ENCODE data around the gene KLRG1.

KLRG1 gene

GRCh38 chr12:9049520-9050133 is 60.3 kb downstream of the KLRG1 start:
- Histone ChIP-seq H2BK5ac (ENCODE audit: low read depth, low read length, poor library complexity) (no peak overlapping the region), H2AK5ac (ENCODE audit: low read length) (no peak overlapping the region), H3K4me2 (ENCODE audit: low read length) (no peak overlapping the region), H3K4me3 (ENCODE audit: low read depth, low read length) (no peak overlapping the region), H3K9ac (ENCODE audit: low read length) (no peak overlapping the region), H3K79me1 (ENCODE audit: low read length) (no peaks in the 10 kb centered on the region), H2BK120ac (ENCODE audit: insufficient read depth, low read length, poor library complexity) (no peak overlapping the region), H2BK12ac (ENCODE audit: low read length) (no peak overlapping the region), H3K4me1 (ENCODE audit: control insufficient read depth in 1 of 2, insufficient read depth in 2 of 2, low read length in 2 of 2) (no peaks in the 10 kb centered on the region), H4K8ac (ENCODE audit: low read depth, low read length) (no peak overlapping the region), H4K91ac (ENCODE audit: low read depth, low read length) (no peak overlapping the region), H3K14ac (ENCODE audit: low read length) (no peak overlapping the region), H3K9me3 (ENCODE audit: insufficient read depth, low read depth, low read length) (no peaks in the 10 kb centered on the region), H3K4ac (ENCODE audit: low read depth, low read length) (no peak overlapping the region), H3K23ac (ENCODE audit: low read length) (no peak overlapping the region), H3K27me3 (ENCODE audit: insufficient read depth, low read length) (no peaks in the 10 kb centered on the region), H3K18ac (ENCODE audit: low read length) (no peak overlapping the region), H3K27ac (ENCODE audit: low read depth, low read length) (no peak overlapping the region), H3K36me3 (ENCODE audit: control insufficient read depth in 1 of 2, insufficient read depth in 2 of 2, low read length in 2 of 2) (no peaks in the 10 kb centered on the region), H2AFZ (ENCODE audit: insufficient read depth, low read length, poor library complexity) (no peak overlapping the region), H4K12ac (ENCODE audit: low read depth, low read length) (no peak overlapping the region), H3K79me2 (ENCODE audit: control insufficient read depth, insufficient read depth, low read length, poor library complexity) (no peaks in the 10 kb centered on the region)
- DNase-seq: peak; percentile 13 to 75
- WGBS (ENCODE audit: extremely low coverage, insufficient coverage, insufficient read length): no CpG with 5 or more reads among the region's 6 CpGs

GRCh38 chr12:9050521-9051157 is 61.3 kb downstream of the KLRG1 start:
- H2AK5ac ChIP-seq (ENCODE audit: low read length): no peak overlapping the region
- no peak overlapping the region for H2BK12ac ChIP-seq (ENCODE audit: low read length)
- no CpG with 5 or more reads among the region's 15 CpGs for WGBS (ENCODE audit: extremely low coverage, insufficient coverage, insufficient read length)
- no peaks in the 10 kb centered on the region for H3K27me3 ChIP-seq (ENCODE audit: insufficient read depth, low read length)
- no peak overlapping the region for H3K9ac ChIP-seq (ENCODE audit: low read length)
- H3K23ac ChIP-seq (ENCODE audit: low read length): no peak overlapping the region
- no peak overlapping the region for H2BK5ac ChIP-seq (ENCODE audit: low read depth, low read length, poor library complexity)
- H3K9me3 ChIP-seq (ENCODE audit: insufficient read depth, low read depth, low read length): no peaks in the 10 kb centered on the region
- DNase-seq: no peak
- H4K91ac ChIP-seq (ENCODE audit: low read depth, low read length): no peak overlapping the region
- H3K4ac ChIP-seq (ENCODE audit: low read depth, low read length): no peak overlapping the region
- H3K4me3 ChIP-seq (ENCODE audit: low read depth, low read length): peak overlapping the region; percentile 2
- no peak overlapping the region for H3K14ac ChIP-seq (ENCODE audit: low read length)
- H3K79me2 ChIP-seq (ENCODE audit: control insufficient read depth, insufficient read depth, low read length, poor library complexity): no peaks in the 10 kb centered on the region
- H3K4me2 ChIP-seq (ENCODE audit: low read length): no peak overlapping the region
- no peak overlapping the region for H3K18ac ChIP-seq (ENCODE audit: low read length)
- H4K8ac ChIP-seq (ENCODE audit: low read depth, low read length): no peak overlapping the region
- H2BK120ac ChIP-seq (ENCODE audit: insufficient read depth, low read length, poor library complexity): no peak overlapping the region
- H3K36me3 ChIP-seq (ENCODE audit: control insufficient read depth in 1 of 2, insufficient read depth in 2 of 2, low read length in 2 of 2): no peaks in the 10 kb centered on the region
- H2AFZ ChIP-seq (ENCODE audit: insufficient read depth, low read length, poor library complexity): no peak overlapping the region
- H3K79me1 ChIP-seq (ENCODE audit: low read length): no peaks in the 10 kb centered on the region
- no peak overlapping the region for H4K12ac ChIP-seq (ENCODE audit: low read depth, low read length)
- no peak overlapping the region for H3K27ac ChIP-seq (ENCODE audit: low read depth, low read length)
- H3K4me1 ChIP-seq (ENCODE audit: control insufficient read depth in 1 of 2, insufficient read depth in 2 of 2, low read length in 2 of 2): no peaks in the 10 kb centered on the region

GRCh38 chr12:9051158-9051550 is 61.8 kb downstream of the KLRG1 start:
- H3K27me3 ChIP-seq (ENCODE audit: insufficient read depth, low read length): no peaks in the 10 kb centered on the region
- no peak overlapping the region for H3K4ac ChIP-seq (ENCODE audit: low read depth, low read length)
- H2AK5ac ChIP-seq (ENCODE audit: low read length): no peak overlapping the region
- no peak overlapping the region for H3K27ac ChIP-seq (ENCODE audit: low read depth, low read length)
- H2BK120ac ChIP-seq (ENCODE audit: insufficient read depth, low read length, poor library complexity): no peak overlapping the region
- no peaks in the 10 kb centered on the region for H3K9me3 ChIP-seq (ENCODE audit: insufficient read depth, low read depth, low read length)
- H3K18ac ChIP-seq (ENCODE audit: low read length): no peak overlapping the region
- H3K4me1 ChIP-seq (ENCODE audit: control insufficient read depth in 1 of 2, insufficient read depth in 2 of 2, low read length in 2 of 2): no peaks in the 10 kb centered on the region
- H2AFZ ChIP-seq (ENCODE audit: insufficient read depth, low read length, poor library complexity): no peak overlapping the region
- H2BK5ac ChIP-seq (ENCODE audit: low read depth, low read length, poor library complexity): no peak overlapping the region
- no peak overlapping the region for H2BK12ac ChIP-seq (ENCODE audit: low read length)
- H3K4me3 ChIP-seq (ENCODE audit: low read depth, low read length): no peak overlapping the region
- H3K4me2 ChIP-seq (ENCODE audit: low read length): no peak overlapping the region
- H3K23ac ChIP-seq (ENCODE audit: low read length): no peak overlapping the region
- H4K91ac ChIP-seq (ENCODE audit: low read depth, low read length): no peak overlapping the region
- H4K12ac ChIP-seq (ENCODE audit: low read depth, low read length): no peak overlapping the region
- no CpG with 5 or more reads among the region's 6 CpGs for WGBS (ENCODE audit: extremely low coverage, insufficient coverage, insufficient read length)
- no peak overlapping the region for H3K14ac ChIP-seq (ENCODE audit: low read length)
- H3K9ac ChIP-seq (ENCODE audit: low read length): no peak overlapping the region
- H3K36me3 ChIP-seq (ENCODE audit: control insufficient read depth in 1 of 2, insufficient read depth in 2 of 2, low read length in 2 of 2): no peaks in the 10 kb centered on the region
- no peaks in the 10 kb centered on the region for H3K79me1 ChIP-seq (ENCODE audit: low read length)
- no peak overlapping the region for H4K8ac ChIP-seq (ENCODE audit: low read depth, low read length)
- no peaks in the 10 kb centered on the region for H3K79me2 ChIP-seq (ENCODE audit: control insufficient read depth, insufficient read depth, low read length, poor library complexity)
- DNase-seq: no peak

DNA sequence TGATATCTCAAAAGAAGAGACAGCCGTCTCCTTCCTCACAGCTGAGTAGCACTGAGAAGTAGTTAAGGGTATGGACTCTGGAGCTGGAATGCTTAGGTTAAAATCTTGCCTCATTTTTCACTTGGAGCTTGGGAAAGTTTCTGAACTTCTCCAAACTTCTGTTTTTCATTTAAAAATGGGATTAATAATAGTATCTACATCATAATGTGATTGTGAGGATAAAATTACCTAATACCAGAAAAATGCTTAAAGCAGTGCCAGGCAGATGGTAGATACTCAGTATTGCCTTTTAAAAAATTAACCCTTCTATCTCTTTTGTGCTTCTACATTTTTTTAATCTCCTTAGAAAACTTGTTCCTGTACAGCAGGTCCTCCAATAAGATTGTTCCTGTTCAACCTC is 63.3 kb downstream of the KLRG1 start:
- H2BK120ac ChIP-seq (ENCODE audit: insufficient read depth, low read length, poor library complexity): no peak overlapping the region
- H3K27me3 ChIP-seq (ENCODE audit: insufficient read depth, low read length): no peaks in the 10 kb centered on the region
- no peak overlapping the region for H3K27ac ChIP-seq (ENCODE audit: low read depth, low read length)
- H4K91ac ChIP-seq (ENCODE audit: low read depth, low read length): no peak overlapping the region
- H2AK5ac ChIP-seq (ENCODE audit: low read length): no peak overlapping the region
- H3K4me1 ChIP-seq (ENCODE audit: control insufficient read depth in 1 of 2, insufficient read depth in 2 of 2, low read length in 2 of 2): no peaks in the 10 kb centered on the region
- no peaks in the 10 kb centered on the region for H3K79me1 ChIP-seq (ENCODE audit: low read length)
- H2BK12ac ChIP-seq (ENCODE audit: low read length): no peak overlapping the region
- no peak overlapping the region for H3K4me3 ChIP-seq (ENCODE audit: low read depth, low read length)
- no peak overlapping the region for H3K4me2 ChIP-seq (ENCODE audit: low read length)
- H4K8ac ChIP-seq (ENCODE audit: low read depth, low read length): no peak overlapping the region
- H4K12ac ChIP-seq (ENCODE audit: low read depth, low read length): no peak overlapping the region
- no peaks in the 10 kb centered on the region for H3K79me2 ChIP-seq (ENCODE audit: control insufficient read depth, insufficient read depth, low read length, poor library complexity)
- H2AFZ ChIP-seq (ENCODE audit: insufficient read depth, low read length, poor library complexity): no peak overlapping the region
- no peak overlapping the region for H3K18ac ChIP-seq (ENCODE audit: low read length)
- H3K9ac ChIP-seq (ENCODE audit: low read length): no peak overlapping the region
- no peak for DNase-seq
- no peak overlapping the region for H3K23ac ChIP-seq (ENCODE audit: low read length)
- no peak overlapping the region for H3K14ac ChIP-seq (ENCODE audit: low read length)
- no peaks in the 10 kb centered on the region for H3K9me3 ChIP-seq (ENCODE audit: insufficient read depth, low read depth, low read length)
- no peaks in the 10 kb centered on the region for H3K36me3 ChIP-seq (ENCODE audit: control insufficient read depth in 1 of 2, insufficient read depth in 2 of 2, low read length in 2 of 2)
- WGBS (ENCODE audit: extremely low coverage, insufficient coverage, insufficient read length): no CpG with 5 or more reads among the region's 1 CpG
- no peak overlapping the region for H2BK5ac ChIP-seq (ENCODE audit: low read depth, low read length, poor library complexity)
- no peak overlapping the region for H3K4ac ChIP-seq (ENCODE audit: low read depth, low read length)

All from trophoblast cell (in vitro differentiated cells and primary cell).